ENCODE results near the gene DENND1A.
A peak's percentile ranks its signal among the peaks of the same experiment; 100 is the strongest.

The DENND1A gene

DNA sequence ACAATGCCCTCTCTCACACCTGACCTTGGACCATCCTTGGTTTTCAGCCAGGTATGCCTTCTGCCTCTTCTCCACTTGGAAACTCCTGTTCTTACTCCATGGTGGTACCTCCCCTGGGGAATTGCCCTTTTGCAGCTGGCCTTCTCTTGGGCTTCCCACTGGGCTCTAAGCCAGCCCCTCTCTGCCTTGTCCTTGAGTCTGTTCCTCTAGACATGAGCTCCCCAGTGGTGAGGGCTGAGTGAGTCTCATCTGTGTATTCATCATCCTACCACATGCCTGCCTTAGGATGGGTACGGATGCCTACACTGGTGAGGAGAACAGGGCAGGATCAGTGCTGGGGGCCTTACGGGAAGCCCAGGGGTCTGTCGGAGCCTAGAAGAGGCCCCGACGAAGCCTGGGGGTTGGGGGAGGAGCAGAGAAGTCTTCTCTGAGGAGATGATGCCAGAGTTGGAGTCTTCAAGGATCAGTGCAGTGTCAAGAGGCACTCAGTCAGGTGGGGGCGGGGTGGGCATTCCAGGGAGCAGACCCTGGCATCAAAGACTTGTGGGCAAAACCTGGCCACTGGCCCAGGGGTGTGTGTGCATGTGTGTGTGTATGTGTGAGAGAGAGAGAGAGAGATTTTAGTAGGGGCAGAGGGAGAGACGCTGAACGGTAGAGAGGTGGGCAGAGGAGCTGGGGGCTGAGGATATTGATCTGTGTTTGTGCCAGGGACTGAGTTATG is 579.2 kb downstream of the DENND1A start:
- H3K27ac ChIP-seq = no peak overlapping the region
- no peak overlapping the region for H3K4me3 ChIP-seq
- no peak for DNase-seq (ENCODE audit: low read depth, low spot score)
- no peak overlapping the region for H3K9ac ChIP-seq (ENCODE audit: insufficient read length)
- no peaks in the 10 kb centered on the region for H3K36me3 ChIP-seq (ENCODE audit: insufficient read depth, low read length)
- no peaks in the 10 kb centered on the region for H3K9me3 ChIP-seq (ENCODE audit: low read depth, low read length)
- TF ChIP-seq FOXP2 (optimal IDR thresholded peaks at IDR 0.05; ENCODE audit: control extremely low read depth, extremely low read length, insufficient read depth) (no peak), EZH2 (IDR thresholded peaks at IDR 0.05) (no peak), POLR2AphosphoS5 (IDR thresholded peaks at IDR 0.05; ENCODE audit: borderline replicate concordance, low read depth, low read length) (no peak)

DNA sequence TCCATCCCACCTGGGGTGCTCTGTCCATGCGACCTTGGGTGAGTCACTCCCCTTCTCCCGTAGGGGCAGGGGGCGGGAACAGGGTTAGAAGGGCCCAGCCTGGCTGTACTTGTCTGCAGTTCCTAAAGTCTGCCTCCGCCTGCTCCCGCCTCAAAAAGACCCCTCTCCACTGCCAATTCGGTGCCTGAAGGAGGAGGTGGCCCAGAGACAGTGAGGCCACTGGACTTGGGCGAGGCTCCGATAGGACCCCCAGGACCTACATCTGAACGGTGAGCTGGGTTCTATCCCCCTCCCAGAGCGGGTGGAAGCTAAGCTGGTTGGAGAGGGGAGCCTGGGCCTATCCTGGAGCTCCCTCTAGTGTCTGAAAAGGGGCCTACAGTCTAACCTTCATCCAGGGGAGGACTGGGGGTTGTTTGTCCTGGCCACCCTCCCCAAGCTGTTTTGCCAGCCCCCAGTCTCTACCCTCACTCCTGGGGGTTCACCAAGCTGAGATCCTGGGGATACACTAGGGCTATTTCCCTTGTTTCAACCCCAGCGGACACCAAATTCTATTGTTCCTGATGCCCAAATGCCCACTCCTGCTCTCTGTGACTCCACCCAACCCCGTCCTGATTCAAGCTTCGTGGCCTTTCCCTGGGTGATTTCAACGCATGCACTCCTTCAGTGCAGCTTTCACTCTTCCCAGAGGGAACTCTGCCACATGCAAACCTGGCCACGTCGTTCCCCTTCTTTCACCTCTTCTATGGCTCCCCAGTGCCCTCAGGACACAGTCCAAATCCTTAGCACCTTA is 580.0 kb downstream of the DENND1A start:
- H3K36me3 ChIP-seq (ENCODE audit: insufficient read depth, low read length) = no peaks in the 10 kb centered on the region

DNA sequence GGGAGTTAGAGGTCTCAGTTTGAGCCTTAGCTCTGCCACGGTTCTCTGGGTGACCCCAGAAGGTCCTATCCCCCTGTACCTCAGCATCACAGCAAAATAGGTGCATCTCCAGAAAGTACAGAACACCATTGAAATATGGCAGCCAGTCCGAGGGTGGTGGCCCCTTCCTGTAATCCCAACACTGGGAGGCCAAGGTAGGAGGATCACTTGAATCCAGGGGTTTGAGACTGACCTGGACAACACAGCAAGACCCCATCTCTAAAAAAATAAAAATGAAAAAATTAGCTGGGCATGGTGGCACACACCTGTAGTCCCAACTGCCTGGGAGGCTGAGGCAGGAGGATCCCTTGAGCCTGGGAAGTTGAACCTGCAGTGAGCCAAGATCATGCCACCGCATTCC is 580.9 kb downstream of the DENND1A start:
- Histone ChIP-seq H3K9ac (ENCODE audit: insufficient read length) (no peak overlapping the region), H3K27ac (peak overlapping the region; percentile 91)
- TF ChIP-seq EZH2 (IDR thresholded peaks at IDR 0.05) (no peak), POLR2AphosphoS5 (IDR thresholded peaks at IDR 0.05; ENCODE audit: borderline replicate concordance, low read depth, low read length) (no peak), FOXP2 (optimal IDR thresholded peaks at IDR 0.05; ENCODE audit: control extremely low read depth, extremely low read length, insufficient read depth) (no peak)

More for the DNA sequence above, 580.0 kb downstream of the DENND1A start:
- no peak for TF ChIP-seq FOXP2 (optimal IDR thresholded peaks at IDR 0.05; ENCODE audit: control extremely low read depth, extremely low read length, insufficient read depth)
- TF ChIP-seq POLR2AphosphoS5 (IDR thresholded peaks at IDR 0.05; ENCODE audit: borderline replicate concordance, low read depth, low read length) = no peak
- no peak for TF ChIP-seq EZH2 (IDR thresholded peaks at IDR 0.05)
- no peaks in the 10 kb centered on the region for H3K9me3 ChIP-seq (ENCODE audit: low read depth, low read length)
- 0 out of 2 replicates have a peak overlapping the region, but pooled peaks have one; percentile 91 for H3K27ac ChIP-seq
- H3K4me3 ChIP-seq = peak overlapping the region; percentile 40; the same call in 1 of the 2 replicates
- H3K9ac ChIP-seq (ENCODE audit: insufficient read length) = no peak overlapping the region
- DNase-seq (ENCODE audit: low read depth, low spot score) = no peak

DNA sequence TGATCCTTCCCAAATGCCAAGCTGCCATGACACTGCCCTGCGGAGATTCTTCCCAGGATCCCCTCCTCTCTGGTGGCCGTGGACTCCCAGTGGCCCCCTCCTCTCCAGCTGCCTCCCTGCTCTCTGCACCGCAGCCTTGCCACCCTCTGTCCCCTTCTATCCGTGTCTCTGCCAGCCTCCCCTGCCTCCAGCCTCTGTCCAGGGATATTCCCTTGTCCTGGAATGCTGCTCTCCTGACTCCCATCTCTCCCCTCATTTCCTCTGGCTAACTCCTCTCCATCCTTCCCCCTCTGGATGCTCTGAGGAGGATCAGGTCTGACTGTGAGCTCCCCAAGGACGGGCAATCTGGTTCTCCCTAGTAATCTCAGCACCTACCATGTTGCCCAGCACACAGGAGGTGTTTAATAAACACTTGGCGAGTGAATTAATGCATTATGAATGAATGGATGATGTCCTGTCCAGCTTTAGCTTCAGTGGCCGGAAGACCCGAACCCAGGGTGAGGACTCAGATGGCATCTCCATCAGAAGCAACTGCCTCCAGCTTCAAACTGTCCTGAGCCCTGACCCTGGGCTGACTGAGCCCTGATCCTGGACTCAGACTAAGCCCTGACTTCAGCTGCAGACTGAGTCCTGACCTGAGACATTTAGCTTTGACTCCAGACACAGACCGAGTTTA is 581.5 kb downstream of the DENND1A start:
- Histone ChIP-seq H3K9me3 (ENCODE audit: low read depth, low read length) (no peaks in the 10 kb centered on the region), H3K9ac (ENCODE audit: insufficient read length) (peak overlapping the region; percentile 45), H3K36me3 (ENCODE audit: insufficient read depth, low read length) (no peaks in the 10 kb centered on the region), H3K4me3 (no peak overlapping the region; the same call in 1 of the 2 replicates), H3K27ac (peak overlapping the region; percentile 91)
- no peak for DNase-seq (ENCODE audit: low read depth, low spot score)
- no peak for TF ChIP-seq EZH2 (IDR thresholded peaks at IDR 0.05)
- no peak for TF ChIP-seq FOXP2 (optimal IDR thresholded peaks at IDR 0.05; ENCODE audit: control extremely low read depth, extremely low read length, insufficient read depth)
- TF ChIP-seq POLR2AphosphoS5 (IDR thresholded peaks at IDR 0.05; ENCODE audit: borderline replicate concordance, low read depth, low read length) = no peak

More for the DNA sequence above, 580.9 kb downstream of the DENND1A start:
- H3K9me3 ChIP-seq (ENCODE audit: low read depth, low read length) = no peaks in the 10 kb centered on the region
- H3K4me3 ChIP-seq = no peak overlapping the region
- no peak for DNase-seq (ENCODE audit: low read depth, low spot score)
- H3K36me3 ChIP-seq (ENCODE audit: insufficient read depth, low read length) = no peaks in the 10 kb centered on the region

DNA sequence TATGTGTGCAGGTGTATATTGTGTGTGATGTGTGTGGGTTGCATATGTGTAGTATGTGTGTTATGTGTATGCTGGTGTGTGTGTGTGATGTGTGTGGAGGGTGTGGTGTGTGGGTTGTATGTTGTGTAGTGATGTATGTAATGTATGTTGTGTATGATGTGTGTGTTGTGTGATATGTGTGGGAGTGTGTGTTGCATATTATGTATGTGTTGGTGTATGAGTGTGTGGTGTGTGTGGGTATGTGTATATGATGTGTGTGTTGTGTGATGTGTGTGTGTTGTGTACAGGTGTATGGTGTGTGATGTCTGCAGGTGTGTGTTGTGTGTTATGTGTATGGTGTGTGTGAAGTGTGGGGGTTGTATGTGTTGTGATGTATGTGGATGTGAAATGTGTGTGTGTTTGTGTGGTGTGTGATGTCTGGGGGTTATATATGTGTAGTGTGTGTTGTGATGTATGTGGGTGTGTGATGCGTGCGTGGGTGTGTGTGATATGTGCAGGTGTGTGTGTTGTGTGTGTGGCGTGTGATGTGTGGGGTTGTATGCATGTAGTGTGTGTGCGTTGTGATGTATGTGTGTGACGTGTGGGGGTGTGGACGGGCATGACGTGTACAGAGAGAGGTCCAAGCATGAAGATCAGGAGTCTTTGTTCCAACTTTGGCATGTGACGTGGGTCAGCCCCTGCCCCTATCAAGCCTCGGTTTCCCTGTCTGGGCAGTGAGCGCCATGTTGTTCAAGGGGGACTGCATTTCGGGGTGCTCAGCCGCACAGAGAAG is 582.5 kb downstream of the DENND1A start:
- no peak for DNase-seq (ENCODE audit: low read depth, low spot score)
- Histone ChIP-seq H3K27ac (peak overlapping the region; percentile 91), H3K9ac (ENCODE audit: insufficient read length) (peak overlapping the region; percentile 45), H3K4me3 (peak overlapping the region; percentile 12; the same call in 1 of the 2 replicates), H3K9me3 (ENCODE audit: low read depth, low read length) (no peaks in the 10 kb centered on the region), H3K36me3 (ENCODE audit: insufficient read depth, low read length) (no peaks in the 10 kb centered on the region)
- TF ChIP-seq FOXP2 (optimal IDR thresholded peaks at IDR 0.05; ENCODE audit: control extremely low read depth, extremely low read length, insufficient read depth) (no peak), EZH2 (IDR thresholded peaks at IDR 0.05) (no peak), POLR2AphosphoS5 (IDR thresholded peaks at IDR 0.05; ENCODE audit: borderline replicate concordance, low read depth, low read length) (no peak)

DNA sequence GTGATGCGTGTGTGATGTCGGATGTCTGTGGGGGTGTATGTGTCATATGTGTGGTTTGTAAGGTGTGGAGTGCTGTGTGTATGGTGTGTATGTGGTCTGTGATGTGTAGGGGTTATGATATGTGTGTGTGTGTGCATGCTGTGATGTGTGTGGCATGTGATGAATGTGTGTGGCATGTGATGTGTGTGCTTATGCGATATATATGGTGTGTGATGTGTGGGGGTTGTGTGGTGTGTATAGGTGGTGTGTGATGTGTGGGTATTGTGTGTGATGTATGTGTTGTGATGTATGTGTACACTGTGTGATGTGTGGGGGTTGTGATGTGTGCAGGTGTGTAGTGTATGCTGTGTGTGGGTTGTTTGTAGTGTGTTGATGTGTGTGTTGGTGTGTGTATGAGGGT is 583.1 kb downstream of the DENND1A start:
- TF ChIP-seq EZH2 (IDR thresholded peaks at IDR 0.05) = no peak
- TF ChIP-seq POLR2AphosphoS5 (IDR thresholded peaks at IDR 0.05; ENCODE audit: borderline replicate concordance, low read depth, low read length) = no peak
- no peak for TF ChIP-seq FOXP2 (optimal IDR thresholded peaks at IDR 0.05; ENCODE audit: control extremely low read depth, extremely low read length, insufficient read depth)
- no peak overlapping the region for H3K4me3 ChIP-seq
- DNase-seq (ENCODE audit: low read depth, low spot score) = no peak
- no peaks in the 10 kb centered on the region for H3K36me3 ChIP-seq (ENCODE audit: insufficient read depth, low read length)
- H3K9ac ChIP-seq (ENCODE audit: insufficient read length) = no peak overlapping the region
- H3K27ac ChIP-seq = no peak overlapping the region
- H3K9me3 ChIP-seq (ENCODE audit: low read depth, low read length) = no peaks in the 10 kb centered on the region

DNA sequence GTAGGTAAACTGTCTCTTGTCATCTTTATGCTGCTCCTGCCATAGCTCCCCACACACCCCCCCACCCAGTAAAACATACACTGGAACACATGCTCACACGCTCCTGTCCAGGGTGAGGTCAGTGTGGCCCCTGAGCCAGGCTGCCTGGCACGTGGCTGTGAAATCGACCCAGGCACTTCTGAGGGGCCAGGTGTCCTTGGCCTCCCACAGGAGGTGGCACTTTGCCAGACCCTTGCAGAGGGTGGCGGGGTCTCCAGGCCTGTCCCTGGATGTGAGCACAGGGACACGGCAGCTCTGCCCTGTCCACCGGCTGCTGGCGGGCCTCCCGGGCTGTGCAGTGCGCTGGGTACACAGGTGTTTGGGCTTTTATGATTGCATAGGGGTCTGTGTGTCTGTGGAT is 583.9 kb downstream of the DENND1A start:
- H3K4me3 ChIP-seq = no peak overlapping the region
- no peaks in the 10 kb centered on the region for H3K9me3 ChIP-seq (ENCODE audit: low read depth, low read length)
- DNase-seq (ENCODE audit: low read depth, low spot score) = no peak
- no peak overlapping the region for H3K9ac ChIP-seq (ENCODE audit: insufficient read length)
- H3K27ac ChIP-seq = peak overlapping the region; percentile 94
- no peaks in the 10 kb centered on the region for H3K36me3 ChIP-seq (ENCODE audit: insufficient read depth, low read length)
- TF ChIP-seq POLR2AphosphoS5 (IDR thresholded peaks at IDR 0.05; ENCODE audit: borderline replicate concordance, low read depth, low read length) (no peak), FOXP2 (optimal IDR thresholded peaks at IDR 0.05; ENCODE audit: control extremely low read depth, extremely low read length, insufficient read depth) (no peak), EZH2 (IDR thresholded peaks at IDR 0.05) (no peak)
